ENCODE data around the gene GXYLT1.
"Not testable (repeated sequence)": the region's sequence is repeated elsewhere in the genome, so short reads cannot be mapped to it uniquely, and the experiment has no call there.

The GXYLT1 gene

DNA sequence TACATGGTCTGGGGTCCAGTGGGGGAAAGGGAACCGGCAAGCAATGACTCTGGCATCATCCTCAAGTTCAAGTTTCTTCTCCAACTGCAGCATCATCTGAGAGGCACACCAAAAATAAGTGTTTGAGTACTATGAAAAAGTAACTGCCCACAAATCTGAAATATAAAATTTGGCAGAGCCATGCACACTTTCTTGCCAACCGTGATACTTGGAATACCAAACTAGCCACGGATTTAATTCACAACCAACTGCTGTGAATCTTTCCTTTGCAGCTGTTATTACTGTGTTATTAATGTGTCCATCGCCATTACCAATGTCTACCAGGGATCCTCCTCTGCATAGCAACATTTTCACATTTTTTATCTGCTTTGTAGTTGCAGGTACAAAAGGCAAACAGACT lies 74.6 kb downstream of the GXYLT1 start:
- no peak for DNase-seq (ENCODE audit: low spot score)
- TF ChIP-seq, protein P1, sequence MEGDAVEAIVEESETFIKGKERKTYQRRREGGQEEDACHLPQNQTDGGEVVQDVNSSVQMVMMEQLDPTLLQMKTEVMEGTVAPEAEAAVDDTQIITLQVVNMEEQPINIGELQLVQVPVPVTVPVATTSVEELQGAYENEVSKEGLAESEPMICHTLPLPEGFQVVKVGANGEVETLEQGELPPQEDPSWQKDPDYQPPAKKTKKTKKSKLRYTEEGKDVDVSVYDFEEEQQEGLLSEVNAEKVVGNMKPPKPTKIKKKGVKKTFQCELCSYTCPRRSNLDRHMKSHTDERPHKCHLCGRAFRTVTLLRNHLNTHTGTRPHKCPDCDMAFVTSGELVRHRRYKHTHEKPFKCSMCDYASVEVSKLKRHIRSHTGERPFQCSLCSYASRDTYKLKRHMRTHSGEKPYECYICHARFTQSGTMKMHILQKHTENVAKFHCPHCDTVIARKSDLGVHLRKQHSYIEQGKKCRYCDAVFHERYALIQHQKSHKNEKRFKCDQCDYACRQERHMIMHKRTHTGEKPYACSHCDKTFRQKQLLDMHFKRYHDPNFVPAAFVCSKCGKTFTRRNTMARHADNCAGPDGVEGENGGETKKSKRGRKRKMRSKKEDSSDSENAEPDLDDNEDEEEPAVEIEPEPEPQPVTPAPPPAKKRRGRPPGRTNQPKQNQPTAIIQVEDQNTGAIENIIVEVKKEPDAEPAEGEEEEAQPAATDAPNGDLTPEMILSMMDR (IDR thresholded peaks at IDR 0.05; ENCODE audit: extremely low read depth, missing control alignments), result no peak

DNA sequence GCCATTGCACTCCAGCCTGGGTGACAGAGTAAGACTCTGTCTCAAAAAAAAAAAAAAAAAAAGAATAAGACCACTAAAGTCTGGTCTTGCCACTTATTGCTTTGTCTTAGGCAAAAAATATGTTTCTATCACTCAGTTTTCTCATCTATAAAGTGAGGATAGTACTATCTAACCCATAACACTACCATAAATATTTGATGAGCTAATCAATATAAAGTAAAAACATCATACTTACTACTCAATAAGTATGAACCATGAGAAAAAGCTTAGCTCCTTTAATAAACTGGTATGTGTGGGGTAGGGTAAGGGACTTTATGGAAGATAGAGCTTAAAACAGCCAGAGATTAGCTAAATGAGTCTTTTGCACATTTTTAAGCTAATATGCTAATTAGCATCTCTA lies 85.5 kb downstream of the GXYLT1 start:
- TF ChIP-seq, protein P1 (IDR thresholded peaks at IDR 0.05; ENCODE audit: extremely low read depth, missing control alignments), result no peak
- DNase-seq (ENCODE audit: low spot score), result no peak

DNA sequence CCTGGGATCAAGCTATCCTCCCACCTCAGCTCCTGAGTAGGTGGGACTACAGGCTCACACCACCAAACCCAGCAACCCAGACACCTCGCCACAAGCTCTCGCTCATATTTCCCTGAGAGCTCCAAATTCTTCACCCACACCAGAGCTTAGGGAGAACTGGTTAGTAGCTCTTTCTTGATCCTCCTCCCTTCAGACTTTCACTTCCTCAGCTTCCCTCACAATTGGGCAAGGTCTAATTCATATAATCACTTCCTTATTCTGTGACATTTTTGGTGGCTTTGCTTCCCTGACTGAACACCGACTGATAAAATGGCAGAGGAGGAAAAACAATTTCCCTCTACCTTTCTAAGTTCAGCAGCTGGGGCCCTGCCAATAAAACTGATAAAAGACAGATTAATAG lies 88.5 kb downstream of the GXYLT1 start:
- peak; percentile 18 for DNase-seq (ENCODE audit: low spot score)
- TF ChIP-seq, protein P1 (IDR thresholded peaks at IDR 0.05; ENCODE audit: extremely low read depth, missing control alignments), result no peak

DNA sequence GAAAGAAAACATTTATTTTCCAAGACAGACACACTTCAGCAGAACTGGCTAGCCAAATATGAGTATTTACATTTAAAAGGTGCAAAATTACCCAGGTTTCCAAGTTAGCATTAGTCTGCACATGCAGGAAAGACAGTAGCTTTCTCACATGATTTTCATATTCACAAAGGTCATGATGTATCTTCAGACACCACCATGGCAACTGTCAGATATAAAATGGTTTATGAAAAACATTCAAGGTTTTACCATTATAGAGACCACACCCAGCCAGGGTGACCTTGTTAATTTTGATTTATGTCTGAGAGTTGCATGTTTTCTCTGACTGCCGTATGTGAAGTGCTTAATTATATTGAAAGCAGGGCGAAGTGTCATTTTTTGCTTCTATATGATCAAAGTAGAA lies 91.2 kb downstream of the GXYLT1 start:
- TF ChIP-seq, protein P1 (IDR thresholded peaks at IDR 0.05; ENCODE audit: extremely low read depth, missing control alignments), result no peak
- no peak for DNase-seq (ENCODE audit: low spot score)

DNA sequence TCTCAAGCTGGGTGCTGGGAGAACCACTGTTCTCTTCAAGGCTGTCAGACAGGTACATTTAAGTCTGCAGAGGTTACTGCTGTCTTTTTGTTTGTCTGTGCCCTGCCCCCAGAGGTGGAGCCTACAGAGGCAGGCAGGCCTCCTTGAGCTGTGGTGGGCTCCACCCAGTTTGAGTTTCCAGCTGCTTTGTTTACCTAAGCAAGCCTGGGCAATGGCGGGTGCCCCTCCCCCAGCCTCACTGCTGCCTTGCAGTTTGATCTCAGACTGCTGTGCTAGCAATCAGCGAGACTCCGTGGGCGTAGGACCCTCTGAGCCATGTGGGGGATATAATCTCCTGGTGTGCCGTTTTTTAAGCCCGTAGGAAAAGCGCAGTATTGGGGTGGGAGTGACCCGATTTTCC lies 95.7 kb downstream of the GXYLT1 start:
- DNase-seq (ENCODE audit: low spot score), result not testable (repeated sequence)

DNA sequence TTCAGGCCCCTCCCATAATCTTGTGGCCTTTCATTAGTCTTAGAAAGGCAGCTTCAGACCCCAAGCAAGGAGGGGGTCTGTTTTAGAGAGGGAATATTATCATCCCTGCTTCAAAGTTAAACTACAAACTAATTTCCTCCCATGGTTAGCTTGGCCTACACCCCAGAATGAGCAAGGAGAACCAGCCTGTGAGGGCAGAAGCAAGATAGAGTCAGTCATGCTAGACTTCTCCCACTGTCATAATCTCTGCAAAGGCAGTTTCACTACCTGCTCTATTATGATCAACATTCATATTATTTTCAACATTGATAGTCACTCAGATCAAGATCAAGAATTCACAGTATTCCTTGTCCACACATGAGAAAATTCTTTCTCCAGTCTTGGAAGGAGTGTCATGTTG lies 105.1 kb downstream of the GXYLT1 start:
- TF ChIP-seq, protein P1 (IDR thresholded peaks at IDR 0.05; ENCODE audit: extremely low read depth, missing control alignments), result no peak
- DNase-seq (ENCODE audit: low spot score), result no peak

DNA sequence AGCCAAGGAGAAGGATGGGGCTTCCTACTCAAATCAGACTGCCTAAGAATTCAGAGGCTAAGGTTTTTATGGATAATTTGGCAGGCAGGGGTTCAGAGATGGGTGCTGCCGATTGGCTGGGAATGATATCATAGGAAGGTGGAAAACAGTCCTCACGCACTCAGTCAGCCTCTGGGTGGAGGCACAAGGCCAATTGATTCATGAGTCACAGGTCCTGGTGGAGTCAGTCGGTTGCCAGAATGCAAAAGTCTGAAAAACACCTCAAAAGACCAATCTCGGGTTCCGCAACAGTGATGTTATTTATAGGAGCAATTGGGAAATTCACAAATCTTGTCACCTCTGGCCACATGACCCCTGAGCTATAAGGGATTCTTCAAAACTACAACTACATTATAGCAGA lies 105.5 kb downstream of the GXYLT1 start:
- TF ChIP-seq, protein P1 (IDR thresholded peaks at IDR 0.05; ENCODE audit: extremely low read depth, missing control alignments), result no peak
- no peak for DNase-seq (ENCODE audit: low spot score)

DNA sequence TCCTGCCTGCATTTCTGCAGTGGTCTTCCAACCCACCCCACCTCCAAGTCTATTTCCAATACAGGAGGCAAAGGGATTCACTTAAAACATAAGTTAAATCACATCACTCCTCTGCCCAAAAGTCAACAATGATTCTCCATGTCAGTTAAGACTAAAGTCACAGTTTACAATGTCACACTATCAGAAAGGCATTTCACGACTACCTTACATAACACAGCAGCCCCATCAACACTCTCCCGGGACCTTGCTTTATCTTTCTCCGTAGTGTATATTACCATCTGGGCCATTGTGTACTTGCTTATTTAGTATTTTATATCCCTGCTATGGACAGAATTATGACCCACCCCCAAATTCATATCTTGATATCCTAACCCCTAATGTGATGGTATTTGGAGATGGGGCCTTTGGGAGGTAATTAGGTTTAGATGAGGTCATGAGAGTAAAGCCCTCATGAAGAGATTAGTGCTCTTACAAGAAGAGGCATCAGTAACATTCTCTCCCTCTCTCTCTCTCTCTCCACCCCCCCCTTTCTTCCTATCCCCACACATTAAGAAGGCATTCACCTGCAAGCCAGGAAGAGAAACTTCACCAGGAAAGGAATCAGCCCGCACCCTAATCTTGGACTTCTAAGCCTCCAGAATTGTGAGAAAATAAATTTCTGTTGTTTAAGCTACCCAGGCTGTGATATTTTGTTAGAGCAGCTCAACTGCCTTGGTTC lies 112.7 kb downstream of the GXYLT1 start:
- TF ChIP-seq, protein P1 (IDR thresholded peaks at IDR 0.05; ENCODE audit: extremely low read depth, missing control alignments), result no peak

More for the DNA sequence above, 112.7 kb downstream of the GXYLT1 start:
- DNase-seq (ENCODE audit: low spot score), result no peak

Measured in GM20000 (cell line).